Nephron (organoid): ENCODE results near the gene BCL11A.
A peak's percentile ranks its signal among the peaks of the same experiment; 100 is the strongest.

Experiments
- H3K27ac Mint-ChIP-seq, 3 experiments: 2 replicates each; pipeline ENCODE4 v1.8.0; 2020; ENCODE audit warnings: mixed read lengths in 3 of 3, mild to moderate bottlenecking in 2 of 3, moderate library complexity in 1 of 3
- H3K27me3 Mint-ChIP-seq: 2 replicates; pipeline ENCODE4 v1.8.0; 2021; ENCODE audit warnings: low read depth, mild to moderate bottlenecking, moderate library complexity, mixed read lengths
- H3K36me3 Mint-ChIP-seq: 2 replicates; pipeline ENCODE4 v1.8.0; 2020; ENCODE audit warnings: low read depth, mixed read lengths
- H3K4me1 Mint-ChIP-seq: 2 replicates; pipeline ENCODE4 v1.8.0; 2020; ENCODE audit warnings: mixed read lengths
- H3K4me3 Mint-ChIP-seq, 3 experiments: 2 replicates each; pipeline ENCODE4 v1.8.0; 2020; ENCODE audit warnings: mild to moderate bottlenecking in 3 of 3, mixed read lengths in 3 of 3, moderate library complexity in 2 of 3
- H3K9me3 Mint-ChIP-seq: 2 replicates; pipeline ENCODE4 v1.8.0; 2020; ENCODE audit warnings: mixed read lengths
- CTCF ChIP-seq, 3 experiments: fragments of 200-600 bp; sonication (generic); IDR thresholded peaks; one replicate each; pipeline ENCODE4 v1.5.0; 2021; ENCODE audit warnings: antibody characterized with exemption in 3 of 3; ENCODE audit not compliant: unreplicated experiment in 3 of 3

BCL11A gene

DNA sequence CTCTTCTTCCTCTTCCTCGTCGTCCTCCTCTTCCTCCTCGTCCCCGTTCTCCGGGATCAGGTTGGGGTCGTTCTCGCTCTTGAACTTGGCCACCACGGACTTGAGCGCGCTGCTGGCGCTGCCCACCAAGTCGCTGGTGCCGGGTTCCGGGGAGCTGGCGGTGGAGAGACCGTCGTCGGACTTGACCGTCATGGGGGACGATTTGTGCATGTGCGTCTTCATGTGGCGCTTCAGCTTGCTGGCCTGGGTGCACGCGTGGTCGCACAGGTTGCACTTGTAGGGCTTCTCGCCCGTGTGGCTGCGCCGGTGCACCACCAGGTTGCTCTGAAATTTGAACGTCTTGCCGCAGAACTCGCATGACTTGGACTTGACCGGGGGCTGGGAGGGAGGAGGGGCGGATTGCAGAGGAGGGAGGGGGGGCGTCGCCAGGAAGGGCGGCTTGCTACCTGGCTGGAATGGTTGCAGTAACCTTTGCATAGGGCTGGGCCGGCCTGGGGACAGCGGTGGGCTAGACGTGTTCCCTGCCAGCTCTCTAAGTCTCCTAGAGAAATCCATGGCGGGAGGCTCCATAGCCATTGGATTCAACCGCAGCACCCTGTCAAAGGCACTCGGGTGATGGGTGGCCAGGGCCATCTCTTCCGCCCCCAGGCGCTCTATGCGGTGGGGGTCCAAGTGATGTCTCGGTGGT is 91.9 kb downstream of the BCL11A start:
- TF ChIP-seq CTCF (IDR thresholded peaks at IDR 0.05; ENCODE audit: unreplicated experiment in 3 of 3): no peak
- Mint-ChIP-seq H3K36me3 (peaks cover 46% of the 10 kb centered on the region), H3K27ac (no peak overlapping the region), H3K4me1 (peaks cover 17% of the 10 kb centered on the region), H3K9me3 (no peaks in the 10 kb centered on the region), H3K4me3 (no peak overlapping the region), H3K27me3 (no peaks in the 10 kb centered on the region)

DNA sequence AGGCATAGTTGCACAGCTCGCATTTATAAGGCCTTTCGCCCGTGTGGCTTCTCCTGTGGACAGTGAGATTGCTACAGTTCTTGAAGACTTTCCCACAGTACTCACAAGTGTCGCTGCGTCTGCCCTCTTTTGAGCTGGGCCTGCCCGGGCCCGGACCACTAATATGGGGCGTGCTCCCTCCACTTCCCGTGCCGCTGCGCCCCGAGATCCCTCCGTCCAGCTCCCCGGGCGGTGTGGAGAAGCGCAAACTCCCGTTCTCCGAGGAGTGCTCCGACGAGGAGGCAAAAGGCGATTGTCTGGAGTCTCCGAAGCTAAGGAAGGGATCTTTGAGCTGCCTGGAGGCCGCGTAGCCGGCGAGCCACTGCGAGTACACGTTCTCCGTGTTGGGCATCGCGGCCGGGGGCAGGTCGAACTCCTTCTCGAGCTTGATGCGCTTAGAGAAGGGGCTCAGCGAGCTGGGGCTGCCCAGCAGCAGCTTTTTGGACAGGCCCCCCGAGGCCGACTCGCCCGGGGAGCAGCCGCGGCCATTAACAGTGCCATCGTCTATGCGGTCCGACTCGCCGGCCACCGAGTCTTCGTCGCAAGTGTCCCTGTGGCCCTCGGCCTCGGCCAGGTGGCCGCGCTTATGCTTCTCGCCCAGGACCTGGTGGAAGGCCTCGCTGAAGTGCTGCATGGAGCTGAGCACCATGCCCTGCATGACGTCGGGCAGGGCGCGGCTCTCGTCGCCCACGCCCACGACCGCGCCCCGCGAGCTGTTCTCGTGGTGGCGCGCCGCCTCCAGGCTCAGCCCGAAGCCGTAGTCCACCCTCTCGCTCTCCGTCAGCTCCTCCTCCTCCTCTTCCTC is 92.7 kb downstream of the BCL11A start:
- no peaks in the 10 kb centered on the region for H3K9me3 Mint-ChIP-seq

DNA sequence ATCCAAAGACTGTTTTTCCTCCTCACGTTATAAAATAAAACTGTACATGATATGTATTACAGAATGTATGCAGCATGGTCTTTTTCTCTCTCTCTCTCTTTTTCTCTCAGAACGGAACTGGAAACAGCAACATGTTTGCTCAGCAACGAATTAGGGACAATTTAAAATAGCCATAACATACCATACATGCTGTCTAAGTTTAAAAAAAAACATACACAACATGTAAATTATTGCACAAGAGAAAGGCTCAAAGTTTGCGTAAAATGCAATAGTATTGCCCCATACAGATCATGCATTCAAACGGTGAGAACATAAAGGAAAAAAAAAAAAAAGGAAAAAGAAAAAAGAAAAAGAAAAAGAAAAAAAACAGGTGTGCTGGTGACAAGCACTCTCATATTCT is 93.6 kb downstream of the BCL11A start:
- peak overlapping the region in 1 of 3 experiments; percentile 38 for H3K27ac Mint-ChIP-seq
- H3K36me3 Mint-ChIP-seq: peaks cover 44% of the 10 kb centered on the region
- H3K4me3 Mint-ChIP-seq: no peak overlapping the region
- no peaks in the 10 kb centered on the region for H3K9me3 Mint-ChIP-seq
- no peak for TF ChIP-seq CTCF (IDR thresholded peaks at IDR 0.05; ENCODE audit: unreplicated experiment in 3 of 3)
- H3K27me3 Mint-ChIP-seq: no peaks in the 10 kb centered on the region
- peaks cover 17% of the 10 kb centered on the region for H3K4me1 Mint-ChIP-seq

More for the DNA sequence above, 92.7 kb downstream of the BCL11A start:
- Mint-ChIP-seq H3K27me3 (no peaks in the 10 kb centered on the region), H3K4me1 (peaks cover 17% of the 10 kb centered on the region), H3K36me3 (peaks cover 44% of the 10 kb centered on the region), H3K27ac (no peak overlapping the region), H3K4me3 (no peak overlapping the region)
- no peak for TF ChIP-seq CTCF (IDR thresholded peaks at IDR 0.05; ENCODE audit: unreplicated experiment in 3 of 3)

GRCh38 chr2:60456115-60456770 is 97.2 kb downstream of the BCL11A start:
- Mint-ChIP-seq H3K27ac (no peak overlapping the region), H3K9me3 (no peaks in the 10 kb centered on the region)
- TF ChIP-seq CTCF (IDR thresholded peaks at IDR 0.05; ENCODE audit: unreplicated experiment in 3 of 3): no peak

DNA sequence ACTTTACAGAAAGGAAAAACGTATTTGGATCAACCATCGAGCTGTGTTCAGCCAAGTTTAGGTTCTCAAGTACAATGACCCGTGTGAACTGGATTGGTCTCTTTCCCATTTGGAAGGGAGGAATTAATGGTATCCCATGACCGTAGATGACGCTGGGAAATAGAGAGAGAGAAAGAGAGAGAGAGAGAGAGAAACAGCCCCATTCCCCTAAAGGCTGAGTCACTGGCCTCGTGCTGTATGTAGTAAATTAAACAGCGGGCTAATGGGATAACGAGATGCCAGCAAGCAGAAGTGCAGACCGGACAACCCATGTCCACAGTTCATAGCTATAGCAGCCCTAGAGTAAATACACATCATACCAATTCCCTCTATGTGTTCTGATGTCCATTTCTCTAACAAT is 99.6 kb downstream of the BCL11A start:
- H3K4me1 Mint-ChIP-seq: peaks cover 12% of the 10 kb centered on the region
- TF ChIP-seq CTCF (IDR thresholded peaks at IDR 0.05; ENCODE audit: unreplicated experiment in 3 of 3): no peak
- peaks cover 4% of the 10 kb centered on the region for H3K27me3 Mint-ChIP-seq
- H3K9me3 Mint-ChIP-seq: no peaks in the 10 kb centered on the region
- peak overlapping the region in 1 of 3 experiments; percentile 15 for H3K27ac Mint-ChIP-seq
- peaks cover 13% of the 10 kb centered on the region for H3K36me3 Mint-ChIP-seq
- H3K4me3 Mint-ChIP-seq: no peak overlapping the region

More at GRCh38 chr2:60456115-60456770, 97.2 kb downstream of the BCL11A start:
- H3K27me3 Mint-ChIP-seq: no peaks in the 10 kb centered on the region
- H3K36me3 Mint-ChIP-seq: peaks cover 30% of the 10 kb centered on the region
- no peak overlapping the region for H3K4me3 Mint-ChIP-seq
- H3K4me1 Mint-ChIP-seq: peaks cover 10% of the 10 kb centered on the region
